ENCODE data around the gene SORCS3.

SORCS3 gene

DNA sequence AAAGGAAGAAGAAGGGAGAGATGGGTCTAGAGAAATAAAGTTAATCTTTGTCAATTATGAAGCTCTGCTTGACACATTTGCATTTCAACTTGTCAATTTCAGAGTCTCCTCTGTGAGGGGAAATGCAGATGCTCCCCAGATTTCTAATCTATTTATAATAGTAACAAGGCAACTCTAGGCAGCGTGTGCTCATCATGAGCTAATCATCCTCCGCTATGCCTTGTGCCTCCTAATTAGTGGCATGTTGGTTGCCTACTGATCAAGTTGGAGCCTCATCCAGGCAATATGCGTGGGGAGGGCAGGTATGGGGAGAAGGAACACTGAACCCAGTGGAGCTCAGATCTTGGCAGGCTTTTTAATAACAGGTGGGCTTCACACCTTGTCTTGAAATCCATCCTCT is 628.6 kb downstream of the SORCS3 start:
- H3K4me3 ChIP-seq (ENCODE audit: low read length): no peak overlapping the region
- H3K27me3 ChIP-seq (ENCODE audit: control insufficient read depth, low read length): no peaks in the 10 kb centered on the region
- no peaks in the 10 kb centered on the region for H3F3A ChIP-seq (ENCODE audit: control insufficient read depth, insufficient read depth)
- H3K9me2 ChIP-seq (replicated peaks; ENCODE audit: control insufficient read depth, low read length): no peaks in the 10 kb centered on the region
- H3K27ac ChIP-seq (ENCODE audit: low read depth, low read length): no peak overlapping the region
- no peaks in the 10 kb centered on the region for H3K36me3 ChIP-seq (ENCODE audit: control insufficient read depth, low read length)
- TF ChIP-seq EZH2phosphoT487 (IDR thresholded peaks at IDR 0.05; ENCODE audit: borderline replicate concordance, low read length) (no peak), CTCF (IDR thresholded peaks at IDR 0.05; ENCODE audit: low read depth, low read length, poor library complexity, severe bottlenecking) (no peak)
- no peaks in the 10 kb centered on the region for H3K9me3 ChIP-seq (ENCODE audit: control insufficient read depth, insufficient read depth, low read length)
- no peak overlapping the region for H3K4me2 ChIP-seq (ENCODE audit: low read length)
- H4K20me1 ChIP-seq (ENCODE audit: control insufficient read depth, insufficient read depth, low read depth, low read length): no peaks in the 10 kb centered on the region
- H3K79me2 ChIP-seq (ENCODE audit: control insufficient read depth, low read length): no peaks in the 10 kb centered on the region
- H3K4me1 ChIP-seq (ENCODE audit: control insufficient read depth, low read length): no peaks in the 10 kb centered on the region

GRCh38 chr10:105274556-105275070 is 633.5 kb downstream of the SORCS3 start:
- Histone ChIP-seq H3K27ac (ENCODE audit: low read depth, low read length) (no peak overlapping the region), H3K4me2 (ENCODE audit: low read length) (no peak overlapping the region), H3K79me2 (ENCODE audit: control insufficient read depth, low read length) (no peaks in the 10 kb centered on the region), H3K9me3 (ENCODE audit: control insufficient read depth, insufficient read depth, low read length) (no peaks in the 10 kb centered on the region), H3K36me3 (ENCODE audit: control insufficient read depth, low read length) (no peaks in the 10 kb centered on the region), H4K20me1 (ENCODE audit: control insufficient read depth, insufficient read depth, low read depth, low read length) (no peaks in the 10 kb centered on the region), H3K27me3 (ENCODE audit: control insufficient read depth, low read length) (no peaks in the 10 kb centered on the region), H3K9me2 (replicated peaks; ENCODE audit: control insufficient read depth, low read length) (no peaks in the 10 kb centered on the region), H3K4me3 (ENCODE audit: low read length) (no peak overlapping the region), H3K4me1 (ENCODE audit: control insufficient read depth, low read length) (no peaks in the 10 kb centered on the region), H3F3A (ENCODE audit: control insufficient read depth, insufficient read depth) (no peaks in the 10 kb centered on the region)
- TF ChIP-seq CTCF (IDR thresholded peaks at IDR 0.05; ENCODE audit: low read depth, low read length, poor library complexity, severe bottlenecking) (no peak), EZH2phosphoT487 (IDR thresholded peaks at IDR 0.05; ENCODE audit: borderline replicate concordance, low read length) (no peak)

- Histone ChIP-seq H3K27me3 (ENCODE audit: control insufficient read depth, low read length) (no peaks in the 10 kb centered on the region), H3K9me2 (replicated peaks; ENCODE audit: control insufficient read depth, low read length) (no peaks in the 10 kb centered on the region), H3K4me2 (ENCODE audit: low read length) (no peak overlapping the region), H3K27ac (ENCODE audit: low read depth, low read length) (no peak overlapping the region), H3K36me3 (ENCODE audit: control insufficient read depth, low read length) (no peaks in the 10 kb centered on the region), H3K9me3 (ENCODE audit: control insufficient read depth, insufficient read depth, low read length) (no peaks in the 10 kb centered on the region), H4K20me1 (ENCODE audit: control insufficient read depth, insufficient read depth, low read depth, low read length) (no peaks in the 10 kb centered on the region), H3K4me1 (ENCODE audit: control insufficient read depth, low read length) (no peaks in the 10 kb centered on the region), H3K79me2 (ENCODE audit: control insufficient read depth, low read length) (no peaks in the 10 kb centered on the region), H3F3A (ENCODE audit: control insufficient read depth, insufficient read depth) (no peaks in the 10 kb centered on the region), H3K4me3 (ENCODE audit: low read length) (no peak overlapping the region)
- TF ChIP-seq EZH2phosphoT487 (IDR thresholded peaks at IDR 0.05; ENCODE audit: borderline replicate concordance, low read length) (no peak), CTCF (IDR thresholded peaks at IDR 0.05; ENCODE audit: low read depth, low read length, poor library complexity, severe bottlenecking) (no peak)
These were observed 637.3 kb downstream of the SORCS3 start for GRCh38 chr10:105278439-105278838.
